Subcutaneous abdominal adipose tissue (tissue), 5 donors: ENCODE measurements around the gene HOXD13.

Source experiments
- H3K27ac ChIP-seq: one replicate; pipeline ENCODE4 v1.7.0; 2013; ENCODE audit warnings: low read depth, mild to moderate bottlenecking, inconsistent platforms, low read length, moderate library complexity
- H3K27me3 ChIP-seq, 5 donors: one replicate each; pipeline ENCODE4 v1.7.0; 2013; ENCODE audit warnings: low read length in 5 of 5, inconsistent platforms in 1 of 5; ENCODE audit not compliant: control insufficient read depth in 5 of 5, insufficient read depth in 4 of 5
- H3K36me3 ChIP-seq, 5 donors: one replicate each; pipeline ENCODE4 v1.7.0; 2013; ENCODE audit warnings: low read length in 5 of 5; ENCODE audit not compliant: control insufficient read depth in 5 of 5, insufficient read depth in 5 of 5
- H3K4me1 ChIP-seq, 5 donors: one replicate each; pipeline ENCODE4 v1.7.0; 2013; ENCODE audit warnings: low read length in 5 of 5, mild to moderate bottlenecking in 3 of 5, moderate library complexity in 1 of 5; ENCODE audit not compliant: control insufficient read depth in 5 of 5, insufficient read depth in 5 of 5
- H3K4me3 ChIP-seq, 5 donors: one replicate each; pipeline ENCODE4 v1.7.0; 2013; ENCODE audit warnings: low read length in 5 of 5, low read depth in 1 of 5
- H3K9ac ChIP-seq, 5 donors: one replicate each; pipeline ENCODE4 v1.7.0; 2013; ENCODE audit warnings: low read length in 5 of 5, mild to moderate bottlenecking in 4 of 5, moderate library complexity in 3 of 5
- H3K9me3 ChIP-seq, 5 donors: one replicate each; pipeline ENCODE4 v1.7.0; 2013; ENCODE audit warnings: low read length in 5 of 5; ENCODE audit not compliant: control insufficient read depth in 5 of 5
- donor health status: healthy.
- donor health status: healthy.
- donor health status: healthy.
- donor health status: healthy.
- donor health status: healthy.

Gene HOXD13

GRCh38 chr2:176080540-176081375 is 11.8 kb upstream of the HOXD13 start:
- peaks cover 0 to 41% (median 26%) of the 10 kb centered on the region in 5 donors for H3K4me1 ChIP-seq
- H3K9ac ChIP-seq, result no peak overlapping the region
- peaks cover 0 to 9% (median 5%) of the 10 kb centered on the region in 5 donors for H3K9me3 ChIP-seq
- peak overlapping the region in 3 of 5 donors; percentile 17 to 56 (median 55) for H3K4me3 ChIP-seq
- H3K36me3 ChIP-seq, result no peaks in the 10 kb centered on the region
- no peak overlapping the region for H3K27ac ChIP-seq
- peaks cover 80 to 90% (median 88%) of the 10 kb centered on the region in 5 donors for H3K27me3 ChIP-seq

- Histone ChIP-seq H3K9me3 (peaks cover 0 to 9% (median 5%) of the 10 kb centered on the region in 5 donors), H3K9ac (no peak overlapping the region), H3K27me3 (peaks cover 81 to 91% (median 88%) of the 10 kb centered on the region in 5 donors), H3K27ac (no peak overlapping the region), H3K4me3 (no peak overlapping the region), H3K4me1 (peaks cover 0 to 48% (median 32%) of the 10 kb centered on the region in 5 donors), H3K36me3 (no peaks in the 10 kb centered on the region)
Measured at GRCh38 chr2:176081376-176081836, 11.1 kb upstream of the HOXD13 start.

GRCh38 chr2:176081837-176082524 is 10.5 kb upstream of the HOXD13 start:
- H3K27me3 ChIP-seq, result peaks cover 79 to 91% (median 88%) of the 10 kb centered on the region in 5 donors
- peaks cover 0 to 9% (median 5%) of the 10 kb centered on the region in 5 donors for H3K9me3 ChIP-seq
- H3K36me3 ChIP-seq, result no peaks in the 10 kb centered on the region
- no peak overlapping the region for H3K9ac ChIP-seq
- H3K4me1 ChIP-seq, result peaks cover 0 to 48% (median 32%) of the 10 kb centered on the region in 5 donors
- no peak overlapping the region for H3K27ac ChIP-seq
- no peak overlapping the region for H3K4me3 ChIP-seq

- H3K9me3 ChIP-seq, result peaks cover 0 to 9% (median 5%) of the 10 kb centered on the region in 5 donors
- H3K4me3 ChIP-seq, result no peak overlapping the region
- H3K36me3 ChIP-seq, result no peaks in the 10 kb centered on the region
- peaks cover 0 to 48% (median 32%) of the 10 kb centered on the region in 5 donors for H3K4me1 ChIP-seq
- no peak overlapping the region for H3K27ac ChIP-seq
- H3K9ac ChIP-seq, result no peak overlapping the region
- H3K27me3 ChIP-seq, result peaks cover 79 to 91% (median 89%) of the 10 kb centered on the region in 5 donors
Measured at GRCh38 chr2:176082525-176082823, 10.0 kb upstream of the HOXD13 start.

- no peaks in the 10 kb centered on the region for H3K36me3 ChIP-seq
- no peak overlapping the region for H3K27ac ChIP-seq
- no peak overlapping the region for H3K9ac ChIP-seq
- peaks cover 84 to 95% (median 93%) of the 10 kb centered on the region in 5 donors for H3K27me3 ChIP-seq
- H3K4me1 ChIP-seq, result peaks cover 0 to 52% (median 36%) of the 10 kb centered on the region in 5 donors
- H3K4me3 ChIP-seq, result no peak overlapping the region
- H3K9me3 ChIP-seq, result peaks cover 0 to 9% (median 5%) of the 10 kb centered on the region in 5 donors
Measured at GRCh38 chr2:176082824-176083751, 9.4 kb upstream of the HOXD13 start.

- no peaks in the 10 kb centered on the region for H3K36me3 ChIP-seq
- no peak within 1 kb of the TSS for H3K4me3 ChIP-seq
- H3K27ac ChIP-seq, result no peak within 1 kb of the TSS
- peaks cover 83 to 95% (median 93%) of the 10 kb centered on the region in 5 donors for H3K27me3 ChIP-seq
- H3K9ac ChIP-seq, result no peak within 1 kb of the TSS
- H3K9me3 ChIP-seq, result peaks cover 0 to 7% (median 5%) of the 10 kb centered on the region in 5 donors
- H3K4me1 ChIP-seq, result peaks cover 0 to 58% (median 41%) of the 10 kb centered on the region in 5 donors
Measured at GRCh38 chr2:176083796-176084261, 8.7 kb upstream of the HOXD13 start, which contains the start of gene EVX2. Gene EVX2 (minus strand): TSS chr2:176083962. CDS start chr2:176083776, 186 bp downstream.

- H3K27me3 ChIP-seq, result peaks cover 83 to 95% (median 93%) of the 10 kb centered on the region in 5 donors
- H3K9ac ChIP-seq, result no peak overlapping the region
- no peaks in the 10 kb centered on the region for H3K36me3 ChIP-seq
- peaks cover 0 to 52% (median 34%) of the 10 kb centered on the region in 5 donors for H3K4me1 ChIP-seq
- H3K9me3 ChIP-seq, result peaks cover 0 to 7% (median 5%) of the 10 kb centered on the region in 5 donors
- H3K27ac ChIP-seq, result no peak overlapping the region
- no peak overlapping the region for H3K4me3 ChIP-seq
Measured at GRCh38 chr2:176084611-176085119, 7.9 kb upstream of the HOXD13 start.

GRCh38 chr2:176085120-176085788 is 7.3 kb upstream of the HOXD13 start:
- no peak overlapping the region for H3K27ac ChIP-seq
- peaks cover 0 to 47% (median 31%) of the 10 kb centered on the region in 5 donors for H3K4me1 ChIP-seq
- no peak overlapping the region for H3K9ac ChIP-seq
- peaks cover 0 to 7% (median 5%) of the 10 kb centered on the region in 5 donors for H3K9me3 ChIP-seq
- H3K27me3 ChIP-seq, result peaks cover 87 to 99% (median 97%) of the 10 kb centered on the region in 5 donors
- H3K36me3 ChIP-seq, result no peaks in the 10 kb centered on the region
- peak overlapping the region in 1 of 5 donors; percentile 10 for H3K4me3 ChIP-seq
